DMS 273 treated with DMSO at 0.1 percent for 48 hours (cell line): ENCODE measurements around the gene OPN1MW.
"Not testable (repeated sequence)": the region's sequence is repeated elsewhere in the genome, so short reads cannot be mapped to it uniquely, and the experiment has no call there.

Experiments used
- DNase-seq: peaks from one replicate; lab custom pipeline; 2025; lab: John Stamatoyannopoulos, UW

The OPN1MW gene

DNA sequence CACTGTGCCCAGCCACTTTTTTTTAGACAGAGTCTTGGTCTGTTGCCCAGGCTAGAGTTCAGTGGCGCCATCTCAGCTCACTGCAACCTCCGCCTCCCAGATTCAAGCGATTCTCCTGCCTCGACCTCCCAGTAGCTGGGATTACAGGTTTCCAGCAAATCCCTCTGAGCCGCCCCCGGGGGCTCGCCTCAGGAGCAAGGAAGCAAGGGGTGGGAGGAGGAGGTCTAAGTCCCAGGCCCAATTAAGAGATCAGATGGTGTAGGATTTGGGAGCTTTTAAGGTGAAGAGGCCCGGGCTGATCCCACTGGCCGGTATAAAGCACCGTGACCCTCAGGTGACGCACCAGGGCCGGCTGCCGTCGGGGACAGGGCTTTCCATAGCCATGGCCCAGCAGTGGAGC is at the start of gene OPN1MW:
OPN1MW (plus strand) TSS at position 301 of the 400 bp plus-strand sequence; CDS start at position 383, 82 bp downstream.
- not testable (repeated sequence) for DNase-seq

DNA sequence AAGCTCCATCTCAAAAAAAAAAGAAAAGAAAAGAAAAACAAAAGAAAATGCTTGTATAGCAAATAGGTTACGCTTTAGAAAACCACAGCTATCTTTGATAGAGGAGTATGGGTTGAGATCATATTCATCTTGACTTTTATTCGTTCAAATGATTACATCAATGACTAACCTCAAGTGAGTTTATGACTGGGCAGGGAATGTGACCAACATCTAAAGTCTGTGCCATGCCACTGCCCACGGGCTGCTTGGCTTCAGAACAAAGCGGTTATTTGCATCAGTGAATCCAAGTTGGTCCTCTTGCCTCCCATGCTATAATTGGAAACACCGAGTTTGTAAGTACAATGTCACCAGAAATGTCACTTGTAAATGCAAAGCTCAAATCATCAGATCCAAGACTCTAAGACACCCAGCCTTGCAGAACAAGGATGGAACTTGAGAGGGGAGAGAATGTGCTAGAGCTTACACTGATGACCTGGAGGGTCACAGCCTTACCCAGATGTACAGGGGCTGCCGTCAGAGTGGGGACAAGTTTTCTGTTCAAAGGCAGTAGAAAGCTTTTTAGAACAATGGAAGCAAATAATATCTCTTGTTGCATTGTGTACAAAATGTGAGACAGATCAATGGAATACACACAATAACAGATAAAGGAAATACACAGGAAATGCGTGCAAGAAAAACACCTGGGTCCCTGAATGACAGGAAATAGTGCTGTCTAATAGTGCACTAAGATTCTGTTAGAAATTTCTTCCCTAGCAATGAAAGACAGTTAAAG is 46.8 kb upstream of the OPN1MW start:
- no peak for DNase-seq

DNA sequence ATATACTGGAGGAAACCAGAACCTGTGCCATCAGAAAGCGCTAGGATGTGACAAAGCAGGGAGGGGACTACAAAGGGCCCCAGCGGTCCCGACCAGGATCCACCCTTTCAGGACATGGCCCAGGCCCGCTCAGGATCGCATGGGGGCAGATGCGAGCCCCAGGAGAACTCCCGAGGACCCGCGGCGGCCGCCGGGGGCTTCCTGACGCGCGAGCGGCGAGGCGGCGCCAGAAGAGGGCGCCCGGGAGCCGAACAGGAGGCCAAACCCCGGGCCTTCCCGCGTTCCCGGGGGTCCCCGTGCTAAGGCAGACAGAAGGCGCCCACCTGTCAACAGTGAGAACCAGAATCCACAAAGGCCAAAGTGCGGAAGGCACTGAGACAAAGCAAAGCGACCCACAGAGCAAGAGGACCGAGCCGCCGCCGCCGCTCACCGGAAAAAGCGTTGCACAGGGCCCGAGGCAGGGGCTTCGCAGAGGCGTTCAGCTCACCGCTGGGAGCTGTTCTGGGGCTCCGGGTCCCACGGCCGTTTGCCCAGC is 45.7 kb upstream of the OPN1MW start:
- DNase-seq, result no peak

DNA sequence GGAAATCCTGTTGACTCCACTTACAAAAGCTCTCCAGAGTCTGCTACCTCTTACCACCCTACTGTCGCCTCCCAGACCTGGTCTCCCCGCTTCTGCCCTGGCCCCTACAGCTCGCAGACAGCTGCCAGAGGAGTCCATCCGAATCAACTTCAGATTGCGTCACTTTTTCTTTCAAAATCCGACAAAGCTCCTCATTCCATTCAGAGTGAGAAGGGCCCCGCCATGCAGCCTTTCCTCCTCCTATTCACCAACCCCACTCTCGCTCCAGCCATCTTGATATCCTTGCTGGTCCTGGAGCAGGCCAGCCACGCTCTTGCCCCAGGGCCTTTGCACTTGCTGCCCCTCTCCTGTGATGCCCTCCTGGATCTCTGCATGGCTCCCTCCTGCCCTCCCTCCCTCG is 43.5 kb upstream of the OPN1MW start:
- no peak for DNase-seq

DNA sequence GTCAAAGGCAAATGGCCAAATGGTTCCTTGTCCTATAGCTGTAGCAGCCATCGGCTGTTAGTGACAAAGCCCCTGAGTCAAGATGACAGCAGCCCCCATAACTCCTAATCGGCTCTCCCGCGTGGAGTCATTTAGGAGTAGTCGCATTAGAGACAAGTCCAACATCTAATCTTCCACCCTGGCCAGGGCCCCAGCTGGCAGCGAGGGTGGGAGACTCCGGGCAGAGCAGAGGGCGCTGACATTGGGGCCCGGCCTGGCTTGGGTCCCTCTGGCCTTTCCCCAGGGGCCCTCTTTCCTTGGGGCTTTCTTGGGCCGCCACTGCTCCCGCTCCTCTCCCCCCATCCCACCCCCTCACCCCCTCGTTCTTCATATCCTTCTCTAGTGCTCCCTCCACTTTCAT is 42.2 kb upstream of the OPN1MW start:
- DNase-seq, result no peak

DNA sequence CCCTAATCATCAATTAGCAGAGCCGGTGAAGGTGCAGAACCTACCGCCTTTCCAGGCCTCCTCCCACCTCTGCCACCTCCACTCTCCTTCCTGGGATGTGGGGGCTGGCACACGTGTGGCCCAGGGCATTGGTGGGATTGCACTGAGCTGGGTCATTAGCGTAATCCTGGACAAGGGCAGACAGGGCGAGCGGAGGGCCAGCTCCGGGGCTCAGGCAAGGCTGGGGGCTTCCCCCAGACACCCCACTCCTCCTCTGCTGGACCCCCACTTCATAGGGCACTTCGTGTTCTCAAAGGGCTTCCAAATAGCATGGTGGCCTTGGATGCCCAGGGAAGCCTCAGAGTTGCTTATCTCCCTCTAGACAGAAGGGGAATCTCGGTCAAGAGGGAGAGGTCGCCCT is 41.7 kb upstream of the OPN1MW start:
- DNase-seq, result no peak

DNA sequence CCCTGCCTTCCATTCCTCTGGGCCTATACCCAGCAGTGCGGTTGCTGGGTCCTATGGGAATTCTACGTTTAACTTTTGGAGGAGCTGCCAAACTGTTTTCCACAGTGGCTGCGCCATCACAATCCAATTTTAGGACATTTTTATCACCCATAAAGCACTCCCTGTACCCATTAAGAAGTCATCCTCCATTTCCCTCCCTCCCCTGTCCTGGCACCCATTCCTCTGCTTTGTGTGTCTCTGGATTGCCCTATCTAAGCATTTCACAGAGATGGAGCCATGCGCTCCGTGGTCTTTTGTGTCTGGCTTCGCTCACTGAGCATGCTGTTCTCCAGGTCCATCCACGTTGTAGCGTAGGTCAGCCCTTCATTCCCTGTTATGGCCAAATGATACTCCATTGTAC is 40.0 kb upstream of the OPN1MW start:
- no peak for DNase-seq

DNA sequence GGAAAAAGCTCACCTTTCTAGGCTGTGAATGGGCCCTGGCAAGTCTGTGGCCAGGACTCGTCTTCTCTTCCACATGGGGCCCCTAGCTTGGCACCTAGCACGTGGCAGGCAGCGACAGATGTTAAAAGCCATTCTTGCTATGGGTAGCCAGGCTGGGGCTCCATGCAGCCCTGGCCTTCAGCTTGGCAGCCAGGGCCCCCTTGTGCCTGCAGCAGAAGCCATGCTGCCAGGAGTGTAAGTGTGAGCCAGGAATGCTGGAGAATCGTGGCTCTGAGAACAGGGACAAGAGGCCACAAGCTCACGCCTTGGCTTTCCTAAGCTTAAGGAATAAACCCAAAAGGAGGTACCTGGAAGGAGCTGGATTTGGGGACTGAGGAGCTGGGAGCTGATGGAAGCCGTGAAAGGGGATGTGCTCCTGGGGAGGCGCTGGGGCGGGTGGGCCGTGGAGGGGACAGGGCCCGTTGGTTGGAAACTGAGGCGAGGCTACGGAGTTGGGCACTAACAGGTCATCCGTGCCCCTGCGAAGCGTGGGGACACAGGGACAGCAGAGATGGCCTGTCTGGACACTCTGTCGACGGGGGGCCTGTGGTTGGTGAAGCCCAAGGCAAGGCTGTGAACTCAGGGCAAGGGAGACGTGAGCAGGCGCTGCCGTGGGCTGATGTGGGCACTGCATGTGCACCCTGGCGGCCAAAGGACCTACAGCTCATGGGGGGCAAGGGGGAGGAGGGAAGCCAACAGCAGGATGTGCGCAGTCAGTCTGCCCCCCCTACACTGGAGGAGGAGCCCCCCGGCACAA is 39.2 kb upstream of the OPN1MW start:
- no peak for DNase-seq

DNA sequence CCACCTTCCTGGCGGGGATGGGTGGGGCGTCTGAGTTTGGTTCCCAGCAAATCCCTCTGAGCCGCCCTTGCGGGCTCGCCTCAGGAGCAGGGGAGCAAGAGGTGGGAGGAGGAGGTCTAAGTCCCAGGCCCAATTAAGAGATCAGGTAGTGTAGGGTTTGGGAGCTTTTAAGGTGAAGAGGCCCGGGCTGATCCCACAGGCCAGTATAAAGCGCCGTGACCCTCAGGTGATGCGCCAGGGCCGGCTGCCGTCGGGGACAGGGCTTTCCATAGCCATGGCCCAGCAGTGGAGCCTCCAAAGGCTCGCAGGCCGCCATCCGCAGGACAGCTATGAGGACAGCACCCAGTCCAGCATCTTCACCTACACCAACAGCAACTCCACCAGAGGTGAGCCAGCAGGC is 38.4 kb upstream of the OPN1MW start, which contains the start of gene OPN1LW:
OPN1LW (plus strand) TSS at position 234 of the 400 bp plus-strand sequence; CDS start at position 275, 41 bp downstream.
- DNase-seq, result not testable (repeated sequence)

DNA sequence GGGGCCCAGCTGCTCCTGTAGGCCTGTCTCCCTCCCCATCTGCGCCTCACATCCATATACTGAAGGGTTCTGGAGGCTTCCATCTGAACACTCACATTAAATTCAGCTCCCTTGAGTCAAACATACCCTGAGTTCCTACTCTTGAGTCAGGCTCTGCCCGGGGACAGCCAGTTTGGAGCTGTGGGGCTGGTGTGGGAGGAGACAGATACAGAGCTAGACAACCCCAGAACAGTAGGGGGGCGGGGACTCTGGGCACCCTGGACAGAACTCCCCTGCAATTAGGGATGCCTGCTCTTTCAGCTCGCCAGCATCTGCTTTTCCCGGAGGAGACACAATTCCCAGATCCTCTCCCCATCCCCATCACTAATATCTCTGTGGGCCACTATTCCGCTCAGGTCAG is 31.4 kb upstream of the OPN1MW start:
- not testable (repeated sequence) for DNase-seq

DNA sequence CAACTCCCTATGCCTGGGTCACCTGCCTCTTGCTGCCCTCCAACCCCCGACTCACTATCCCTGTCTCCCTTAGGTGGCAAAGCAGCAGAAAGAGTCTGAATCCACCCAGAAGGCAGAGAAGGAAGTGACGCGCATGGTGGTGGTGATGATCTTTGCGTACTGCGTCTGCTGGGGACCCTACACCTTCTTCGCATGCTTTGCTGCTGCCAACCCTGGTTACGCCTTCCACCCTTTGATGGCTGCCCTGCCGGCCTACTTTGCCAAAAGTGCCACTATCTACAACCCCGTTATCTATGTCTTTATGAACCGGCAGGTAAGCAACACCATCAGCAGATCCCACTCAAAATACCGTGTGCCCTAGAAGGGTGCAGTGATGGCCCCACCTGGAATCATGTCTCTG is 26.2 kb upstream of the OPN1MW start:
- DNase-seq, result not testable (repeated sequence)

DNA sequence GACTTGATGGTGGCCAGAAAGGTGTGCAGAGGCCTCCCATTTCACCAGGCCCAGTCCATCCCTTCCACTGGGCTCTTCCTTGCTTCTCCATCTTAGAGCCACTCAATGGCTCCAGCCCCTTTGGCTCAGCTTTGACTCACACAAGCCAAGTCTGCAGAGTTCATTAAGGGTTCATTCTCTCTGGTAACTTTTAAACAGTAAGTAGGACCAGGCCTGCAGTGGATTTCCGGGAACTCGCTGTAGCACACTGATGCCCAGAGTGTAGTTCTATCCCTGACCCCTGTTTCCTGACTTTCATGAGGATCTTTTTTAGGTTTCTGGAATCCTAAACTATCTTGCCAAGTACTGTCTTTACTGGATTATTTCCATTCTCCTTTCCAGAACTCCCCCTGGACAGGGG is 25.2 kb upstream of the OPN1MW start:
- DNase-seq, result not testable (repeated sequence)

DNA sequence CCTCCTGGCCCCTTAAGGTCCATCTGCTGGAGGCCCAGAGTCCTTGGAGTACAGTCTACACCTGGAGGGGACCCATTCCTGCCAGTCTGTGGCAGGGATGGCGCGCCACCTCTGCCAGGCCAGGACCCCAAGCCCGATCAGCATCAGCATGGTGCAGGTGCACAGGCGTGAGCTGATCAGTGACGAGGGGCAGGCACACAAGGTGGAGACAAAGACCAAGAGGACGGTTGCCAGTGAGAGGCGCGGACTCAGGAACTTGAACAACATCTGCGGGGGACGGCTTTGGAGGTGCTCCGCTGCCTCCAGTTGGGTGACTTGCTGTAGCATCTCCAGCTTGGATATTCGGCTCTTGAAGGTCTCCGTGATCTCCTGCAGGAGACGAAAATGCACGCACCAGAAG is 23.1 kb upstream of the OPN1MW start:
- not testable (repeated sequence) for DNase-seq

DNA sequence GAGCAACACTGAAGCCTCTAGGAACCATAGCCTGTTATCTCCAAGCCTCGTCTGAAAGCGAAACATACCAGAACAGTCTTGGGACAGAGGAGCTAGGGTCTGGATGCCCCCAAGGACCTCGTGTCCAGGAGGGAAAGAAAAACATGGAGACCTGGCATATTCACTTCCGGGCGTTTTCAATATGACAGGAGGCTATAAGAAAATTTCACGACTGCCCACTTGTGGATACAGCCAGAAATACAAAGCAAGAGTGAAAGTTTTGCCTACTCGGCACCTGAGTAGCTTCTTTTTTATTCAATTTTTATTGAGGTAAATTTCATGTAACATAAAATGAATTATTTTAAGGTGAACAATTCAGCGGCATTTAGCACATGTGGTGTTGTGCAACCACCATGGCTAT is 17.5 kb upstream of the OPN1MW start:
- not testable (repeated sequence) for DNase-seq

DNA sequence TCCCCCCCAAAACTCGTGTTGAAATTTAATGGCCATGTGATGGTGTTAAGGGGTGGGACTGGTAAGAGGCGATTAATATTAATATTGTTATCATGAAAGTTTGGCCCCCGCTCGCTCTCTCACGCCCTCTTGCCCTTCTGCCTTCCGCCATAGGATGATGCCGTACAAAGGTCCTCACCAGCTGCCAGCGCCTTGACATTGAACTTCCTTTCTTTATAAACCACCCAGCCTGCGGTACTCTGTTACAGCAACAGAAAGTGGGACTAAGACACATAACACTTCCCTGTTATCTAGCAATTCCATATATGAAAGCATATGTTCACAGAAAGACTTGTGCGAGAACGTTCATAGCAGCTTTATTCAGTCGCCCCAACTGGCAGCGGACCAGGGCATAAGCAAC is 14.0 kb upstream of the OPN1MW start:
- DNase-seq, result not testable (repeated sequence)

DNA sequence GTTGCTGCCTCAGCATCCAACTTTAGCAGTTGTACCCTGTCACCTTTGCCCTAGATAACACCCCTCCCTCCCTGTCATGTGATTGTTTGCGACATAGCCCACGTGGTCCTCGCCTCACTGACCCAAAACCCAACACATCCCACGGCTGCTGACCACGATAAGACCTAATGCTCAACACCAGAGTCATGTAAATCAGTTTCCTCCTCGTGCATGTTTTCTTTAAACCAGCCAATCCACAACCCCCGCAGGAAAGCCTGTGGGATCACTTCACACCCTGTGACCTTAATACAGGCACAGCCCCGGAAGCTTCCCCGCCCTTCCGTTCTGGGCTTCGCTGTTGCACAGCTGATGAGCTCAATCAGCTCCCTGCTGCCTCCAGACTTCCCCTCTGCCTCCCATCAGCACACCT is 9.9 kb upstream of the OPN1MW start:
- DNase-seq, result not testable (repeated sequence)

DNA sequence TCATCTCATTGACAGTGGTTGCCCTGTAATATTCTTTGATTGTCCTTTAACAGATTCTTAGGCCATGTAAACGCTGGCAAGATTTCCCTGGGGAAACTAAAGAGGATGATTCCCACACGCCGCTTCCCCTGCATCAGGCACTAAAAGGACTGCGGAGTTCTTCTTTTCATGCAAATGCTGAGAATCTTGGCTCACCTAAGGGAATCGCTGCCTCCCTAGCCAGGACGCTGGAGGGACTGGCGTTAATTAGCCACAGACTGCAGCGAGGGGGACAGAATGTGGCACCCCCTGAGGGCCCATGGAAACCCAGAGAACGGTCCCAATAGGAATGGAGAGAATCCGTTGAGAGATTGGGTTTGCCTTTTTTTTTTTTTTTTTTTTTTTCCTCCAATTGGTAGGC is 8.0 kb upstream of the OPN1MW start:
- not testable (repeated sequence) for DNase-seq

DNA sequence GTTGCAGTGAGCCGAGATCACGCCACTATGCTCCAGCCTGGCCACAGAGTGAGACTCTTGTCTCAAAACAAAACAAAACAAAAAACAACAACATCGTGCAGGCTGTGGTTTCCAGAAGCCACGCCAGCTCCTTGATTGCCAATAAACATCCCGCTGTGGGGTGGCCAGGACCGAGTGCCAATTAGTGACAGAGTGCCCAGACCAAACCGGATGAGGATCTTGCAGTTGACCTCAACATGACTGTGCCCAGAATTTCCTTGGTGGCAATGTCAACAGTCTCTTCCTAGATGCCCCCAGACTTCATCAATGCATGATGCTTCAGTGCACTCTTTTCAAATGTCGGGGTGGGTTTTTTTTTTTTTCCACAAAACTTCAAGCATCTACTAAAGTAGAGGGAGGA is 1.4 kb downstream of the OPN1MW start:
- not testable (repeated sequence) for DNase-seq

DNA sequence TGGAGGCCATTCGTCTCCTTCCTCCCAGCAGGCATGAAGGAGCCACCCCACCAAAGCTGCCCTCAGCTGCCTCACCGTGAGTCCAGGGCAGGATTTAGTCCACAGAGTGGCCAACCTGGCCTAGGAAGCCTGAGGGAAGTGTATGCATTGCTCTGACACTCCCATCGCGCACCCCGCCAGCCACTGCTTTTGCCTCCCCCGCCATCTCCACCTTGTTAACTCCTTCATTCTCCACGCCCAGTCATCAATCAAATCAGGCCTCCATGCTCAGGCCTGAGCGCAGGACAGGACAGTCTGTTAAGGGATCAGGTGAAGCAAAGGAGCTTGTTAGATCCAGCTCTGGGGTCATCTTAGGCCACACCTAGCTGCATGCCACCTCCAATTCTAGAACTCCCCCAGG is 10.4 kb downstream of the OPN1MW start:
- not testable (repeated sequence) for DNase-seq

DNA sequence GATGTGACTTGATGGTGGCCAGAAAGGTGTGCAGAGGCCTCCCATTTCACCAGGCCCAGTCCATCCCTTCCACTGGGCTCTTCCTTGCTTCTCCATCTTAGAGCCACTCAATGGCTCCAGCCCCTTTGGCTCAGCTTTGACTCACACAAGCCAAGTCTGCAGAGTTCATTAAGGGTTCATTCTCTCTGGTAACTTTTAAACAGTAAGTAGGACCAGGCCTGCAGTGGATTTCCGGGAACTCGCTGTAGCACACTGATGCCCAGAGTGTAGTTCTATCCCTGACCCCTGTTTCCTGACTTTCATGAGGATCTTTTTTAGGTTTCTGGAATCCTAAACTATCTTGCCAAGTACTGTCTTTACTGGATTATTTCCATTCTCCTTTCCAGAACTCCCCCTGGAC is 11.9 kb downstream of the OPN1MW start:
- not testable (repeated sequence) for DNase-seq

DNA sequence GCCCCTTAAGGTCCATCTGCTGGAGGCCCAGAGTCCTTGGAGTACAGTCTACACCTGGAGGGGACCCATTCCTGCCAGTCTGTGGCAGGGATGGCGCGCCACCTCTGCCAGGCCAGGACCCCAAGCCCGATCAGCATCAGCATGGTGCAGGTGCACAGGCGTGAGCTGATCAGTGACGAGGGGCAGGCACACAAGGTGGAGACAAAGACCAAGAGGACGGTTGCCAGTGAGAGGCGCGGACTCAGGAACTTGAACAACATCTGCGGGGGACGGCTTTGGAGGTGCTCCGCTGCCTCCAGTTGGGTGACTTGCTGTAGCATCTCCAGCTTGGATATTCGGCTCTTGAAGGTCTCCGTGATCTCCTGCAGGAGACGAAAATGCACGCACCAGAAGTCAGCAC is 14.1 kb downstream of the OPN1MW start:
- not testable (repeated sequence) for DNase-seq

DNA sequence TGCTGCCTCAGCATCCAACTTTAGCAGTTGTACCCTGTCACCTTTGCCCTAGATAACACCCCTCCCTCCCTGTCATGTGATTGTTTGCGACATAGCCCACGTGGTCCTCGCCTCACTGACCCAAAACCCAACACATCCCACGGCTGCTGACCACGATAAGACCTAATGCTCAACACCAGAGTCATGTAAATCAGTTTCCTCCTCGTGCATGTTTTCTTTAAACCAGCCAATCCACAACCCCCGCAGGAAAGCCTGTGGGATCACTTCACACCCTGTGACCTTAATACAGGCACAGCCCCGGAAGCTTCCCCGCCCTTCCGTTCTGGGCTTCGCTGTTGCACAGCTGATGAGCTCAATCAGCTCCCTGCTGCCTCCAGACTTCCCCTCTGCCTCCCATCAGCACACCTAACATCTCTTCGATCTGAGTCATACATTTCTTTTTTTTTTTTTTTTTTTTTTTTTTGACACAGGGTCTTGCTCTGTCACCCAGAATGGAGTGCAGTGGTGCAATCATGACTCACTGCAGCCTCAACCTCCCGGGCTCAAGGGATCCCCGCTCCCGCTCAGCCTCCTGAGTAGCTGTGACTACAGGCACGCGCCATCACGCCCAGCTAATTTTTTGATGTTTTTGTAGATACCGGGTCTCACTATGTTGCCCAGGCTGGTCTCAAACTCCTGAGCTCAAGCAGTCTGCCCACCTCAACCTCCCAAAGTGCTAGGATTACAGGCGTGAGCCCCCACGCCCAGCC is 27.4 kb downstream of the OPN1MW start:
- DNase-seq, result not testable (repeated sequence)
